ENCODE data around the gene CCDC77. TPM values are rescaled to one million over a fixed set of nuclear protein-coding genes. Genes with fewer than 3 reads are reported as not detected.

Gene CCDC77
- total and polyA plus RNA-seq, 2 experiments from 2014 or later = 24.7 to 26.7 TPM

DNA sequence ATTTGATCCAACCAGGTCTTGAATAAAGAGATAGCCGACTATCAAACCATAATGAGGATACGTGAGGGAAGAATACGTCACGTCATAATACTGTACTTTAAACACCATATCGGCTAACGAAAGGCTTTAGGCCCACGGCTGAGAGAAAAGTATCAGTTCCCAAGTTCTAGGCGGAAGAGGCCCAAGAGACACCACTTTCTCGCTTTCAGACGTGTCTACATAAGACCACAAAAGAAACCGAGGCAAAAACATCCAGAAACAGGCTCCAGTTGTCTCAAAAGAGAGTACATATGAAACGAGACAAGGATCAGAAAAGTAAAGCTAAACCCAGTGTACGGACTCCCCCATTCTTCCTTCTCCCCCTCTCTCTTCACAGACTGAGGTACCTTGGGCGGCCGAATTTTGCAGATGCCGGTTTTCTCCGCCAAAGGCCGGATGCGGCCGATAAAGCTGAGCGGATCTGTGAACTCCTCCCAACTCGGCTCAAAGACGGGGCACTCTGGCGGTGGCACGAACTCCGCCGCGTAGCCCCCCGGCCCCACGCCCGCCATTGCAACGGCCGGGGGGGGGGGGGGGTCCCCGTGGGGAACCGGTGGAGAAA is 12.8 kb upstream of the CCDC77 start:
- peak overlapping the region; percentile 99 for H3K4me2 ChIP-seq
- no peaks in the 10 kb centered on the region; the same call in 2 of the 3 replicates for H3K9me3 Mint-ChIP-seq
- peak; percentile 56 for ATAC-seq
- peak overlapping the region; percentile 93 for H3K27ac Mint-ChIP-seq
- H3F3A ChIP-seq (replicated peaks; ENCODE audit: low read depth) = no peaks in the 10 kb centered on the region
- H2AFZ ChIP-seq = peak overlapping the region; percentile 98
- peaks cover 8% of the 10 kb centered on the region; the same call in 1 of the 2 replicates for H3K4me1 ChIP-seq (ENCODE audit: insufficient read depth)
- TF ChIP-seq ZNF331 (CRISPR knock-in tag; IDR thresholded peaks at IDR 0.05; ENCODE audit: low read depth) (no peak), JUNB (IDR thresholded peaks at IDR 0.05; ENCODE audit: unreplicated experiment) (no peak), EZH2 (IDR thresholded peaks at IDR 0.05; ENCODE audit: low read depth, unreplicated experiment) (no peak), POLR2AphosphoS5 (IDR thresholded peaks at IDR 0.05; ENCODE audit: low read depth) (no peak), STAT1 (IDR thresholded peaks at IDR 0.05; ENCODE audit: unreplicated experiment) (no peak), EZH2phosphoT487 (IDR thresholded peaks at IDR 0.05; ENCODE audit: unreplicated experiment) (no peak), CREB1 (CRISPR knock-in tag; IDR thresholded peaks at IDR 0.05; ENCODE audit: low read depth) (no peak), ZNF114 (CRISPR knock-in tag; IDR thresholded peaks at IDR 0.05) (no peak)
- TF ChIP-seq, protein P1, sequence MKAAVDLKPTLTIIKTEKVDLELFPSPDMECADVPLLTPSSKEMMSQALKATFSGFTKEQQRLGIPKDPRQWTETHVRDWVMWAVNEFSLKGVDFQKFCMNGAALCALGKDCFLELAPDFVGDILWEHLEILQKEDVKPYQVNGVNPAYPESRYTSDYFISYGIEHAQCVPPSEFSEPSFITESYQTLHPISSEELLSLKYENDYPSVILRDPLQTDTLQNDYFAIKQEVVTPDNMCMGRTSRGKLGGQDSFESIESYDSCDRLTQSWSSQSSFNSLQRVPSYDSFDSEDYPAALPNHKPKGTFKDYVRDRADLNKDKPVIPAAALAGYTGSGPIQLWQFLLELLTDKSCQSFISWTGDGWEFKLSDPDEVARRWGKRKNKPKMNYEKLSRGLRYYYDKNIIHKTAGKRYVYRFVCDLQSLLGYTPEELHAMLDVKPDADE (IDR thresholded peaks at IDR 0.05) = no peak
- TF ChIP-seq, protein P2, sequence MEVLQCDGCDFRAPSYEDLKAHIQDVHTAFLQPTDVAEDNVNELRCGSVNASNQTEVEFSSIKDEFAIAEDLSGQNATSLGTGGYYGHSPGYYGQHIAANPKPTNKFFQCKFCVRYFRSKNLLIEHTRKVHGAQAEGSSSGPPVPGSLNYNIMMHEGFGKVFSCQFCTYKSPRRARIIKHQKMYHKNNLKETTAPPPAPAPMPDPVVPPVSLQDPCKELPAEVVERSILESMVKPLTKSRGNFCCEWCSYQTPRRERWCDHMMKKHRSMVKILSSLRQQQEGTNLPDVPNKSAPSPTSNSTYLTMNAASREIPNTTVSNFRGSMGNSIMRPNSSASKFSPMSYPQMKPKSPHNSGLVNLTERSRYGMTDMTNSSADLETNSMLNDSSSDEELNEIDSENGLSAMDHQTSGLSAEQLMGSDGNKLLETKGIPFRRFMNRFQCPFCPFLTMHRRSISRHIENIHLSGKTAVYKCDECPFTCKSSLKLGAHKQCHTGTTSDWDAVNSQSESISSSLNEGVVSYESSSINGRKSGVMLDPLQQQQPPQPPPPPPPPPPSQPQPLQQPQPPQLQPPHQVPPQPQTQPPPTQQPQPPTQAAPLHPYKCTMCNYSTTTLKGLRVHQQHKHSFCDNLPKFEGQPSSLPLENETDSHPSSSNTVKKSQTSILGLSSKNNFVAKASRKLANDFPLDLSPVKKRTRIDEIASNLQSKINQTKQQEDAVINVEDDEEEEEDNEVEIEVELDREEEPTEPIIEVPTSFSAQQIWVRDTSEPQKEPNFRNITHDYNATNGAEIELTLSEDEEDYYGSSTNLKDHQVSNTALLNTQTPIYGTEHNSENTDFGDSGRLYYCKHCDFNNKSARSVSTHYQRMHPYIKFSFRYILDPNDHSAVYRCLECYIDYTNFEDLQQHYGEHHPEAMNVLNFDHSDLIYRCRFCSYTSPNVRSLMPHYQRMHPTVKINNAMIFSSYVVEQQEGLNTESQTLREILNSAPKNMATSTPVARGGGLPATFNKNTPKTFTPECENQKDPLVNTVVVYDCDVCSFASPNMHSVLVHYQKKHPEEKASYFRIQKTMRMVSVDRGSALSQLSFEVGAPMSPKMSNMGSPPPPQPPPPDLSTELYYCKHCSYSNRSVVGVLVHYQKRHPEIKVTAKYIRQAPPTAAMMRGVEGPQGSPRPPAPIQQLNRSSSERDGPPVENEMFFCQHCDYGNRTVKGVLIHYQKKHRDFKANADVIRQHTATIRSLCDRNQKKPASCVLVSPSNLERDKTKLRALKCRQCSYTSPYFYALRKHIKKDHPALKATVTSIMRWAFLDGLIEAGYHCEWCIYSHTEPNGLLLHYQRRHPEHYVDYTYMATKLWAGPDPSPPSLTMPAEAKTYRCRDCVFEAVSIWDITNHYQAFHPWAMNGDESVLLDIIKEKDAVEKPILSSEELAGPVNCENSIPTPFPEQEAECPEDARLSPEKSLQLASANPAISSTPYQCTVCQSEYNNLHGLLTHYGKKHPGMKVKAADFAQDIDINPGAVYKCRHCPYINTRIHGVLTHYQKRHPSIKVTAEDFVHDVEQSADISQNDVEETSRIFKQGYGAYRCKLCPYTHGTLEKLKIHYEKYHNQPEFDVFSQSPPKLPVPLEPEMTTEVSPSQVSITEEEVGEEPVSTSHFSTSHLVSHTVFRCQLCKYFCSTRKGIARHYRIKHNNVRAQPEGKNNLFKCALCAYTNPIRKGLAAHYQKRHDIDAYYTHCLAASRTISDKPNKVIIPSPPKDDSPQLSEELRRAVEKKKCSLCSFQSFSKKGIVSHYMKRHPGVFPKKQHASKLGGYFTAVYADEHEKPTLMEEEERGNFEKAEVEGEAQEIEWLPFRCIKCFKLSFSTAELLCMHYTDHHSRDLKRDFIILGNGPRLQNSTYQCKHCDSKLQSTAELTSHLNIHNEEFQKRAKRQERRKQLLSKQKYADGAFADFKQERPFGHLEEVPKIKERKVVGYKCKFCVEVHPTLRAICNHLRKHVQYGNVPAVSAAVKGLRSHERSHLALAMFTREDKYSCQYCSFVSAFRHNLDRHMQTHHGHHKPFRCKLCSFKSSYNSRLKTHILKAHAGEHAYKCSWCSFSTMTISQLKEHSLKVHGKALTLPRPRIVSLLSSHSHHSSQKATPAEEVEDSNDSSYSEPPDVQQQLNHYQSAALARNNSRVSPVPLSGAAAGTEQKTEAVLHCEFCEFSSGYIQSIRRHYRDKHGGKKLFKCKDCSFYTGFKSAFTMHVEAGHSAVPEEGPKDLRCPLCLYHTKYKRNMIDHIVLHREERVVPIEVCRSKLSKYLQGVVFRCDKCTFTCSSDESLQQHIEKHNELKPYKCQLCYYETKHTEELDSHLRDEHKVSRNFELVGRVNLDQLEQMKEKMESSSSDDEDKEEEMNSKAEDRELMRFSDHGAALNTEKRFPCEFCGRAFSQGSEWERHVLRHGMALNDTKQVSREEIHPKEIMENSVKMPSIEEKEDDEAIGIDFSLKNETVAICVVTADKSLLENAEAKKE (CRISPR knock-in tag; IDR thresholded peaks at IDR 0.05) = no peak
- H3K4me3 ChIP-seq = peak overlapping the region; percentile 95
- H3K4me3 Mint-ChIP-seq = peak overlapping the region; percentile 94
- H3K9me2 ChIP-seq (ENCODE audit: insufficient read depth) = no peaks in the 10 kb centered on the region
- H3K27ac ChIP-seq (ENCODE audit: low read depth) = peak overlapping the region; percentile 99
- peaks cover 50% of the 10 kb centered on the region for H3K79me2 ChIP-seq (replicated peaks; ENCODE audit: insufficient read depth)
- peak; percentile 69 for DNase-seq (ENCODE audit: low spot score)
- H3K27me3 ChIP-seq (ENCODE audit: insufficient read depth) = no peaks in the 10 kb centered on the region
- no peaks in the 10 kb centered on the region; the same call in 1 of the 2 replicates for H4K20me1 ChIP-seq (replicated peaks; ENCODE audit: insufficient read depth)
- peaks cover 12% of the 10 kb centered on the region for H3K4me1 Mint-ChIP-seq
- peaks cover 22% of the 10 kb centered on the region for H3K36me3 Mint-ChIP-seq (ENCODE audit: low read depth)
- H3K27me3 Mint-ChIP-seq (ENCODE audit: insufficient read depth, low read depth, poor library complexity) = peaks cover 9% of the 10 kb centered on the region
- peaks cover 12% of the 10 kb centered on the region; the same call in 1 of the 2 replicates for H3K36me3 ChIP-seq (ENCODE audit: insufficient read depth)

Measured in GM23338 (cell line).